HFFc6 (cell line): Measurements from ENCODE around the gene USP10. TPM values are rescaled to one million over a fixed set of nuclear protein-coding genes. Genes with fewer than 3 reads are reported as not detected.

Experiments used
- DNase-seq: peaks from one replicate; pipeline ENCODE4 v3.0.0-alpha.2; 2018
- H3K27ac Mint-ChIP-seq: 2 replicates; pipeline ENCODE4 v1.8.0; 2020; ENCODE audit warnings: mild to moderate bottlenecking, mixed read lengths
- H3K27me3 Mint-ChIP-seq: 2 replicates; pipeline ENCODE4 v1.8.0; 2021; ENCODE audit warnings: mild to moderate bottlenecking, moderate library complexity, mixed read lengths; ENCODE audit not compliant: insufficient read depth
- H3K36me3 Mint-ChIP-seq: 2 replicates; pipeline ENCODE4 v1.8.0; 2021; ENCODE audit warnings: low read depth, mixed read lengths
- H3K4me1 Mint-ChIP-seq: 2 replicates; pipeline ENCODE4 v1.8.0; 2020; ENCODE audit warnings: low read depth, mixed read lengths
- H3K4me3 Mint-ChIP-seq: 2 replicates; pipeline ENCODE4 v1.8.0; 2020; ENCODE audit warnings: mild to moderate bottlenecking, moderate library complexity, mixed read lengths
- H3K9me3 Mint-ChIP-seq: 2 replicates; pipeline ENCODE4 v1.8.0; 2020; ENCODE audit warnings: mild to moderate bottlenecking, mixed read lengths
- total RNA-seq, 6 experiments: library from RNA; stranded (reverse); fragmentation: NEBNext Ultra II Directional; extraction: Animal tissue kit (Norgen Biotek cat#: 25700); gene quantifications; 2 replicates in 1 of 6; 3 replicates in 5 of 6; pipeline ENCODE4 v1.2.3, GENCODE V29; 2021
- TF ChIP-seq, protein P1 (sequence below): fragments of 200-600 bp; sonication (generic); IDR thresholded peaks from 2 replicates; pipeline ENCODE4 v1.5.0; 2021; ENCODE audit warnings: antibody characterized with exemption, mild to moderate bottlenecking

USP10 gene
- total RNA-seq, 6 experiments from 2014 or later = 83.2 to 106 (median 92.3) TPM

GRCh38 chr16:84712138-84712671, 12.4 kb downstream of the USP10 start:
- Mint-ChIP-seq H3K9me3 (no peaks in the 10 kb centered on the region), H3K4me3 (no peak overlapping the region), H3K36me3 (0 out of 2 replicates have a peak, but pooled peaks cover 5% of the 10 kb centered on the region), H3K4me1 (peaks cover 72% of the 10 kb centered on the region), H3K27ac (no peak overlapping the region), H3K27me3 (no peaks in the 10 kb centered on the region; the same call in 1 of the 2 replicates)
- no peak for DNase-seq
- TF ChIP-seq, protein P1, sequence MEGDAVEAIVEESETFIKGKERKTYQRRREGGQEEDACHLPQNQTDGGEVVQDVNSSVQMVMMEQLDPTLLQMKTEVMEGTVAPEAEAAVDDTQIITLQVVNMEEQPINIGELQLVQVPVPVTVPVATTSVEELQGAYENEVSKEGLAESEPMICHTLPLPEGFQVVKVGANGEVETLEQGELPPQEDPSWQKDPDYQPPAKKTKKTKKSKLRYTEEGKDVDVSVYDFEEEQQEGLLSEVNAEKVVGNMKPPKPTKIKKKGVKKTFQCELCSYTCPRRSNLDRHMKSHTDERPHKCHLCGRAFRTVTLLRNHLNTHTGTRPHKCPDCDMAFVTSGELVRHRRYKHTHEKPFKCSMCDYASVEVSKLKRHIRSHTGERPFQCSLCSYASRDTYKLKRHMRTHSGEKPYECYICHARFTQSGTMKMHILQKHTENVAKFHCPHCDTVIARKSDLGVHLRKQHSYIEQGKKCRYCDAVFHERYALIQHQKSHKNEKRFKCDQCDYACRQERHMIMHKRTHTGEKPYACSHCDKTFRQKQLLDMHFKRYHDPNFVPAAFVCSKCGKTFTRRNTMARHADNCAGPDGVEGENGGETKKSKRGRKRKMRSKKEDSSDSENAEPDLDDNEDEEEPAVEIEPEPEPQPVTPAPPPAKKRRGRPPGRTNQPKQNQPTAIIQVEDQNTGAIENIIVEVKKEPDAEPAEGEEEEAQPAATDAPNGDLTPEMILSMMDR = no peak

- H3K9me3 Mint-ChIP-seq = no peaks in the 10 kb centered on the region
- H3K4me3 Mint-ChIP-seq = no peak overlapping the region
- no peak overlapping the region; the same call in 1 of the 2 replicates for H3K27ac Mint-ChIP-seq
Measured at GRCh38 chr16:84712801-84713775, 13.3 kb downstream of the USP10 start.

DNA sequence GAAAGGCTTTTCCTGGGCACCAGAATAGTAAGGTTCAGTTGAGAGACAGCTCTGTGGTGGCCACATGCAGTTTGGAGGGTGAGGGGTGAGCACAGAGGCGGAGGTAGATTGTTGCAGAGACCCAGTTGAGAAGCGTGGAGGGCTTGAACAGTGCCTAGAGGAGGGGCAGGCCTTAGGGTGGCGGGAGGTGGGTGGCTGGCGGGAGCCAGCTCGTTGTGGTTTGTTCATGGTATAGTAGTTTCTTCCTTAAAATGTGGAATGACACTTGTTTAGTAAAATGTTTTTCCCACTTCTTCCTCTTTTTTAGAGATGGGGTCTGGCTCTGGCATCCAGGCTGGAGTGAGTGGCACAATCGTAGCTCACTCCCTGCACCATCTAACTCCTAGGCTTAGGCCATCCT, 14.2 kb downstream of the USP10 start:
- no peak overlapping the region; the same call in 1 of the 2 replicates for H3K27ac Mint-ChIP-seq
- TF ChIP-seq, protein P1 = no peak
- H3K9me3 Mint-ChIP-seq = no peaks in the 10 kb centered on the region
- H3K27me3 Mint-ChIP-seq = no peaks in the 10 kb centered on the region; the same call in 1 of the 2 replicates
- no peak for DNase-seq
- no peak overlapping the region for H3K4me3 Mint-ChIP-seq
- H3K36me3 Mint-ChIP-seq = peaks cover 6% of the 10 kb centered on the region
- peaks cover 65% of the 10 kb centered on the region for H3K4me1 Mint-ChIP-seq

More at GRCh38 chr16:84712801-84713775, 13.3 kb downstream of the USP10 start:
- H3K27me3 Mint-ChIP-seq = no peaks in the 10 kb centered on the region; the same call in 1 of the 2 replicates
- H3K4me1 Mint-ChIP-seq = peaks cover 72% of the 10 kb centered on the region
- peaks cover 11% of the 10 kb centered on the region for H3K36me3 Mint-ChIP-seq
- TF ChIP-seq, protein P1 = no peak
- no peak for DNase-seq

GRCh38 chr16:84715424-84715823, 15.6 kb downstream of the USP10 start:
- Mint-ChIP-seq H3K9me3 (no peaks in the 10 kb centered on the region), H3K27ac (no peak overlapping the region), H3K4me1 (peaks cover 67% of the 10 kb centered on the region), H3K4me3 (no peak overlapping the region), H3K27me3 (no peaks in the 10 kb centered on the region; the same call in 1 of the 2 replicates), H3K36me3 (peaks cover 10% of the 10 kb centered on the region)
- TF ChIP-seq, protein P1 = no peak
- no peak for DNase-seq

- H3K4me1 Mint-ChIP-seq = peaks cover 64% of the 10 kb centered on the region
- no peak overlapping the region for H3K27ac Mint-ChIP-seq
- no peaks in the 10 kb centered on the region; the same call in 1 of the 2 replicates for H3K27me3 Mint-ChIP-seq
- TF ChIP-seq, protein P1 = no peak
- no peak overlapping the region for H3K4me3 Mint-ChIP-seq
- no peaks in the 10 kb centered on the region for H3K9me3 Mint-ChIP-seq
- peaks cover 10% of the 10 kb centered on the region for H3K36me3 Mint-ChIP-seq
- no peak for DNase-seq
Measured at GRCh38 chr16:84715854-84716253, 16.1 kb downstream of the USP10 start.
